GM03348 (cell line): Measurements from ENCODE around the gene REG3G.
A peak's percentile ranks its signal among the peaks of the same experiment; 100 is the strongest.

Experiments
- DNase-seq: peaks from one replicate; pipeline ENCODE4 v3.0.0; 2012; ENCODE audit warnings: low spot score

Gene REG3G

GRCh38 chr2:79025421-79025820, at the start of gene REG3G:
Gene REG3G (plus strand): TSS chr2:79025702. CDS start chr2:79026094, 392 bp downstream.
- no peak for DNase-seq

- DNase-seq, result no peak
Measured at GRCh38 chr2:78977661-78978145, 47.8 kb upstream of the REG3G start.

DNA sequence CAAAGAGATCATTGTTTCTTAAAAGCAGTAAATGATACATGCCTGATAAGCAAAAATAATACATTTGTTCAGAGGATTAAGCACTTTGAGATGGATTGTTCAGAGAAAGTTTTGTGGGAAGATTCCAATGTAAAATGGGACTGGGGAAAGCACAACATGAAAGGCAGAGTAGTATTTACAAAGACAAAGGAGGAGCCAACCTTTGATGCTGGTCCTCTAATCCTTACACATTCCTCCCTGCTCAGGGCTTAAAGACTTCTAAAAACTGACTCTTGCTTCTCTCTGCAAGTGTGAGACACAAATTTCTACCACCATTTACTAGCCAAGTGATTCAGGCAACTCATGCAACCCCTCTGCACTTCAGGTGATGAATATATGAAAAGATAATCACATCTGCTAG, 47.2 kb upstream of the REG3G start:
- DNase-seq, result no peak

- DNase-seq, result peak; percentile 29
Measured at GRCh38 chr2:78979380-78980151, 45.9 kb upstream of the REG3G start.

- no peak for DNase-seq
Measured at GRCh38 chr2:78980152-78980465, 45.4 kb upstream of the REG3G start.

DNA sequence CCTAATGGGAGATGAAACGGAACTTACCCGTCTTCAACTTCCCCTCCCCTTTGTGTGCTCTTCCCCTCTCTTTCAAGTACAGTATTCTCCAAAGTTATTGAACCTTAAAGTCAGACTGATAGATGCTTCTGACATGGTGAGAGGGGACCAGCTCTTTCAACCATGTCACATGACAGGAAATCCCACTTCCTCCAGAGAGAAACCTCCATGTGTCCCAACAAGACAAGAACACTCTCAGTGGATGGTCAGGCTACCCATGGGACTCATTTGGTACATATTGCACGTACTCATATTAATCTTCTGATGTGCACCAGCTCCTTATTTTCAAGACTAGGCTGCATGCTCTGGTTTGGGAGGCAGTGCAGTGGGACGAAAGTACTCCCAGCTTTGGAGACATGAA, 44.6 kb upstream of the REG3G start:
- no peak for DNase-seq

GRCh38 chr2:78982638-78983330, 42.7 kb upstream of the REG3G start:
- DNase-seq, result no peak

GRCh38 chr2:78984386-78984785, 41.1 kb upstream of the REG3G start:
- DNase-seq, result no peak

- no peak for DNase-seq
Measured at GRCh38 chr2:78985558-78985957, 39.9 kb upstream of the REG3G start.

- no peak for DNase-seq
Measured at GRCh38 chr2:78989051-78989450, 36.5 kb upstream of the REG3G start.

DNA sequence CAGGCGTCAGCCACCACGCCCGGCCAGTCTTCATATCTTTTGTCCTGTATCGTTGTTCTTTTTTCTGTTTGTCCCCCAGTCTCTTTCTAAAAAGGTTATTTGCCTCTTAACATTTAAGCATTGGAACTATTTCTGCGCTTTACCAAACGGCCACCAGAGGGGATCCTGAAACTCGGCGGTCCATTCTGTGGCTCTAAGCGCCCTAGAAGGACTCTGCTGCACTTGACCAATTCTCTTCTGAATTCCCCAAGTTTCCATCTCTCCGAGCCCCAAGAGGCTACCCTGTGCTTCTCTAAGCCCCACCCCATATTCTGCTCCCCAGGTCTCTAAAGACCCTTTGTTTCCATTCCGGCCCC, 33.1 kb upstream of the REG3G start:
- DNase-seq, result peak; percentile 29

DNA sequence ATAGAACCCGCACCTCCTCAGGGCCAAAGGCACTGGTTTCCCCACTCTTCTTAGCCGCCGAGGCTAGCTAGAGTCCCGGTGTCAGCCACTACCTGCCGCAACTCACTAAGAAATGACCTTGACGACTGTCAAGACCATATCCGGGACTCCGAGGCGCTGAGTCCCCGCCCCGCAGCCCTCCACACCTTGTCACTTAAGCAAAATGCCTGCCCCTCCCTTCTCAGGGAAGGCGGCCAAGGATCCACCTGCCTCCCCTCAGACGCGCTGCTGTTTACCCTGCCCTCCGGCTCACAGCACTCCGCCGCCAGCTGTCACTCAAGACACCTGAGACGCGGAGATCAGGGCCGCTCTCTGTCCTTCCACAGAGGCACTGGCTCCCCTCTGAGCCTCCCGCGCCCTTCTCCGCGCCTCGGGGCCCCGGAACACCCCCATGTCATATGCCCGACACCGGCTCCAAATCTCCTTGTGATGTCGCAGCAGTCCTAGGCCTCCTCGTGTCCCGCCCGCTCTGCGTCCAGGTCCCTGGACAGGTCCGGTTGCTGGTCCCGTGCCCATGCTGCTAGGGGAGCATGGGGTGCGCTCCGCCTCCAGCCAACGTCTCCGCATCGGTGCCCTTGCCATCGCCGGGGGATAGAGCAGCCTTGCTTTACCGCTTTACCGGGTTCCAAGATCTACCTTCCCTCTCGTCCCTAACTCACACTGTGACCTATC, 32.5 kb upstream of the REG3G start:
- no peak for DNase-seq

GRCh38 chr2:78993518-78994148, 31.9 kb upstream of the REG3G start:
- DNase-seq, result no peak

- no peak for DNase-seq
Measured at GRCh38 chr2:78994789-78995188, 30.7 kb upstream of the REG3G start.

DNA sequence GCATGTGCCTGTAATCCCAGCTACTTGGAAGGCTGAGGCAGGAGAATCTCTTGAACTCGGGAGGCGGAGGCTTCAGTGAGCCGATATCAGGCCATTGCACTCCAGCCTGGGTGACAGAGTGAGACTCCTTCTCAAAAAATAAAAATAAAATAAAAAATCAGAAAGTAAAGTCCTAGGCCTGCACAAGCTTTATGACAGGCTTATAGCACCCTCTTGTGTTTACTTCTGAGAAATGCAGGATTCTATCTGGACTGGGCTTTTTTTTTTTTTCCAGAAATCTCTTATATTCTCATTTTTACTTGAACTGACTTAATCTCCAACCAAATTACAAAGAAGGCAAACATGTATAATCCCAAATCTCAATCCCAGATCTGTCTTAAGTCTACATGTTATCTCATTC, 26.1 kb upstream of the REG3G start:
- peak; percentile 24 for DNase-seq

DNA sequence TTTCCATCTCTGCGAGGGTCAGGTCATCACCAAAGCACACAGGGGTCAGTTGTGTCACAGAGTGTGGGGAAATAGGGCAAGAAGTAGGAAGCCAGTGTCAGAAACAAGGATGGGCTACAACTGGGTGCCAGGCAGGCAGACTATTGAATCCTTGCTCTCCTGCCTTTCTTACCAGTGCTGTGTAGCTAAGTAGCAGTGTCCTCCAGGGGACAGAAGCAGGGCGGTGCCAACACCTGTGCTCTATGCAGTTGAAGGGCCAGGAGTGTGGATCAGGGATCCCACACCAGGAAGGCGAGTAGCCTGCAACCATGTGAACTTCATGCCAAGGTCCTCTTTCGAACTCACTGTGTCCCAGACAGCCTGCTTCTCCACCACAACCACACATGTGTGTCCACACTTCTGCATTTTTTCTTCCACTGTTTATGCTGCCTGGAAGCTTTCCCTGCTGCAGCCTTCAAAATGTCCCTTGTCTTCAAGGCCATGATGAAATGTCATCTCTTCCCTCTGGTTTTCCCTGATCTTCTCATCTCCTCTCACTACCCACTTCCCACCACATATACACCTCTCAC, 25.4 kb upstream of the REG3G start:
- DNase-seq, result no peak

DNA sequence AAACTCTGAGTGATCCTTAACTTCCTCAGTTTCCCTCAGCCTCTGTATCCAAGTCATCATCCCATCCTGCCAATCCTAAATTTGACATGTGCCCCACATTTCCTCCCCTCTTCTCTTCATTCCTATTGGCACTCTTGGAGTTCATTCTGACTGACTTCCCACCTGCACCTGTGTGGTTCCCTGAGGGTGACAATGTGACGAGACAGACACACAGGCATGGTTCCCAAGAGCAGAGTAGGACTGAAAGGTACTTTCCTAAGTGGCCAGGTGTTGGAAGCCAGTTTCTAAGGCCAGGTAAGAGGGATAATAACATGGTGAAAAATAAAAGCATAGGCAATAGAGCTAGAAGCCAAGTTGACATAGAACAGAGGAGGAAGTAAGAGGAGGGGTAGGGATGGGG, 24.2 kb upstream of the REG3G start:
- no peak for DNase-seq

GRCh38 chr2:79004680-79005079, 20.8 kb upstream of the REG3G start:
- no peak for DNase-seq

DNA sequence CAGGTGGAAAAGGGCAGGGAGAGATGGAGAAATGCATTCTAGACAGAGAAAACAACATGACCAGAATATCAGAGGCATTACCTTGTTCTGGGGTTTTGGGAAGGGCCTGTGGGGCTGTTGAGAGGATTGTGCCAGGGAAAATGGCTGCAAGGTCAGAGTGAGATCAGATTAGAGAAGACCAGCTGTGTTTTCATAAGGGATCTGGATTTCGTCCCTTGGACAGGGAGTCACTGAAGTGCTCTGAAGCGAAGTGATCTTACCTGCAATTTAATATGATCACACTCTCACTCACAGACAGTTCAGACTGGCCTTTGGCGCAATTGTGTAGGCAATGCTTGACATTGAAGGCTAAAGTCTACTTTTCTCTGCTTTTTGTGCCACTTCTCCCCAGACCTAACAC, 20.3 kb upstream of the REG3G start:
- DNase-seq, result no peak

- DNase-seq, result no peak
Measured at GRCh38 chr2:79009388-79009787, 16.1 kb upstream of the REG3G start.

DNA sequence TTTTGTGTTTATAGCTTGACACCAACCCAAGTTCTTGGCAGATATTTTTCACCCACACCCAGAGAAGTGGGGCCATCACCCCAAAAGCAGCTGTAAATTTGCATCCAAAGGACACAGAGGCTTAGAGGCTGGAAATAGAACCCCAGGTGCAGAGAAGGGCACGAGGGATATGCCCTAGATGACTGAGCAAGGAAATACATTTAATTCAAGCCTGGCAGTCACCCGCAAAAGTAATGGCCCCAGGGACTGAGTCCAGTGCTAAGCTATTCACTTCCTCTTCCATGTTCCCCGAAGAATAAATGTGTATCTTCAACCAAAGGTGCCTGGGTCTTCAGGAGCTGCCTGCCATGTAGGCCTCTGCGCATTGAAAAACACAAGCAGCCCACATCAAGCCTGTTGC, 14.0 kb upstream of the REG3G start:
- DNase-seq, result no peak

- no peak for DNase-seq
Measured at GRCh38 chr2:79013629-79014028, 11.9 kb upstream of the REG3G start.
